GOT3 (cell line): Measurements from ENCODE around the gene COMMD9.

ENCODE experiments used
- DNase-seq: peaks from one replicate; lab custom pipeline; 2025; ENCODE audit warnings: mixed read lengths; lab: John Stamatoyannopoulos, UW

COMMD9 gene

GRCh38 chr11:36257351-36257750 is 31.9 kb downstream of the COMMD9 start:
- DNase-seq: no peak

DNA sequence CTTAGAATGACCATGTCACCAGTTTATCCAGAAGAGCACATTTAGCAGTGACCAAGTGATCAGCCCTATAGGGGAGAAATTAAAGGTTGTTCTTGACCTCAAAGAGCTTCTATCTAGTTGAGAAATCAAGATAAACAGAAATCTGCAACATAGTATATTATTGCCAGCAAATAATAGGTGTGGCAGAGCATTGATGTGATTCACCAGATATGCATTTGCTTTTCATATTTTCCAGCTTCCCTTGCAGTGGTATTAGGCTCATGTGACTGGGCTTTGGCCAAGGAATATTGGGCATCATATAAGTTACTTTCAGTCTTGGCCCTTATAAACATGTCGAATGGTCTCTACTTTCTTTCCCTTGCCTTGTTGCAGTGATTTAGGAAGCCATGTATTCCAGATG is 34.5 kb downstream of the COMMD9 start:
- no peak for DNase-seq

DNA sequence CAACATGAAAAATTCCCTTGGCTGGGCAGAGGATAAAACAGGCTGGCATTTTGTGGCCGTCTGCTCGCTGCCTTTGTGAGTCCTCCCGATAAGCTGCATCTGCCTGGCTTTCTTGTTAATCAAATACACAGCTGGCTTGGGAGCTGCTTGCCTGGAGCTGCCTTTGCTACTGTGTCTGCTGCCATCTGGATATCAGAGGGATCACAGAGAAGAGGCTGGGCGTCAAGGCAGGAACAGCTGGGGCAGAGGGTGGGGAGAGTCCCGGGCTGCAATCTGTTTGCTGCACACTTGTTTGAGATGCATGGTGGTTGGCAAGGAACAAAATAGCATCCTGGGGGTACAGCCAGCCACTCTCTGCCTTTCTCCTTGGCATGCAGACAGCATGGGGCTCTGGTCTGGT is 36.0 kb downstream of the COMMD9 start:
- no peak for DNase-seq

- DNase-seq: no peak
These were observed 37.4 kb downstream of the COMMD9 start for GRCh38 chr11:36251823-36252222.

- DNase-seq: no peak
These were observed 40.0 kb downstream of the COMMD9 start for GRCh38 chr11:36249246-36249645.

DNA sequence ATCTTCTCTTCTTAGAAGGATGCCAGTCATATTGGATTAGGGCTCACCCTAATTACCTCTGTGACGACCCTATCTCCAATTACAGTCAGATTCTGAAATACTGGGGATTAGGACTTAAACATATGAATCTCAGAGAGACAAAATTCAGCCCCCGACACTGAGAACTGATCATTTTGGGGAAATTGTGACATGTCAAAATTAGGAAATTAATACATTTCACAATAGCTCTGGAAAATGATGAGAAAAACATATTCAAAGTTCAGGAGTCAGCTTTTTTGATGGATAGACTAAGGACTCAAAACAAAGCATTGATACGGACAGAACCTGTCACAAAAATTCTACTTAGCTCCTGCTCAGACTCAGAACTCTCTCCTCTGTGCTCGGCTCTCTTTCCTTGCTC is 40.8 kb downstream of the COMMD9 start:
- no peak for DNase-seq

DNA sequence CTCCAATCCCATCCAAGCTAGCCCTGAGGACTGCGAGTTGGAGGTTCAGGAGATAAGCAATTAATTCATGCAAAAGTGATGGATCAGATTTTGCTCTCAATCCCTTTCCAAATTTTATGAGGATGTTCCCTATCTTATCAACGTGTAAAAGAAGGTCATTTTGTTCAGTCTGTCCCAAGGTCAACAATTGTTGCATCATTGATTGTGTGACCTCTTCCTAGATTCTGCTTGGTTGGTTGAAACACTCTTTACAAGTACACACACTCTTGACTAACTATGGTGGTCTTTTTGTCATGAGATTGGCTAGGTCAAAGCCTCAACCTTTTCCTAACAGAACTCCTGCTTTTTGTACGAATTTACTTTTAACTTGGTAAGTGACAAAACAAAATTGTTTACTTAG is 41.7 kb downstream of the COMMD9 start:
- DNase-seq: no peak

GRCh38 chr11:36243641-36244040 is 45.6 kb downstream of the COMMD9 start:
- no peak for DNase-seq

- no peak for DNase-seq
These were observed 47.7 kb downstream of the COMMD9 start for GRCh38 chr11:36241497-36241896.

GRCh38 chr11:36240801-36241200 is 48.4 kb downstream of the COMMD9 start:
- DNase-seq: no peak

DNA sequence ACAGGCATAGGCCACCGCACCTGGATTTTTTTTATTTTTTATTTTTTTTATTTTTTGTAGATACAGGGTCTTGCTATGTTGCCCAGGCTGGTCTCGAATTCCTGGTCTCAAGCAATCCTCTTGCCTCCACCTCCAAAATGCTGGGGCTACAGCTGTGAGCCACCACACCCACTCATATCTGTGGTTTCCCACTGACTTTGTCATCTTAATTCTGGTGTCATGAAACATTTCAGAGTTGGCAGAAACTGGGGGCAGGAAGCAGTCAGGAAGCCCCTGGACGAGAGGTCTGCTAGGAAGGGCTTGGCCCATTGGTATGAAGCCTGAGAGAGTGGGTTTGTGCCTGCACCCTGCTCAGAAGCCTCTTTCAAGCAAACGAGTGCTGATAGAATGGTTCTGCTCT is 49.1 kb downstream of the COMMD9 start:
- DNase-seq: no peak

GRCh38 chr11:36239636-36240035 is 49.6 kb downstream of the COMMD9 start:
- DNase-seq: no peak

GRCh38 chr11:36238881-36239280 is 50.3 kb downstream of the COMMD9 start:
- no peak for DNase-seq

DNA sequence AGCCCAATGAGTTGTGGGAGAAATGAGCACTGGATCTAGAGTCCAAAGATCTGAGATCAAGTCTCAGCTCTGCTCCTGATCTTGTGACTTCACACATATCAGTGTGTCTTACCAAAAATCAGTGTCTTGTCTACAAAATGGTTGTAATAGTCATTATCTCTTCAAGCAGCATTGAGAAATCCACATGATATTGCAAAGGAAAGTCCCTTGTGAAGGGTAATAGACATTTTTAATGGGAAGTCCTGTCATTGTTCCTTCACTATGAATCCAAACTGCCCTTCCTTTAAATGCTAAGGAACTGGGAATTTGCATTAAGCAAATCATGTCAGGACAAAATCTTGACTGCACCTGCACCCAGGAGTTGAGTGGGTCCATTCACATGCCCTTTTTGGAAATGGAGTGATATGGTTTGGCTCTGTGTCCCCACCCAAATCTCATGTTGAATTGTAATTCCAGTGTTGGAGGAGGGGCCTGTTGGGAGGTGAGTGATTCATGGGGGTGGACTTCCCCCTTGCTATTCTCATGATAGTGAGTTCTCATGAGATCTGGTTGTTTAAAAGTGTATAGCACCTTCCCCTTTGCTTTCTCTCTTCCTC is 51.1 kb downstream of the COMMD9 start:
- DNase-seq: no peak

- no peak for DNase-seq
These were observed 51.8 kb downstream of the COMMD9 start for GRCh38 chr11:36237391-36237790.

DNA sequence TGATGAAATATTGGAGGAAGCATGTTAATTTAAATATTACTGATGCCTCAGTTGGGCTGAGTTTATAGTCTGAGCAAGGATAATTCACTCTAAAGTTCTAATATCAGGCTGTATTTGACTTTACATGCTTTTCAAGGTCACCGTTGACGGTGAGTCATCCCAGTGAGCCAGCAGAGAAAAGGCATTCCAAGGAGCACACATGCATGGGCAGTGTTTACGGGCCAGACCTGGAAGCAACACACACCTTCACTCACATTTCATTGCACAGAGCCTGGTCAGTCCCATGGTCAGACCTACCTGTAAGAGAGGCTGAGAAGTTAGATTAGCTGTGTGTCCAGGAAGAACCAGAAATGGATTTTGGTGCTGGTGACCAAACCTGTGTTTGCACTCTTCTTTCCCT is 53.5 kb downstream of the COMMD9 start:
- no peak for DNase-seq

- DNase-seq: no peak
These were observed 54.4 kb downstream of the COMMD9 start for GRCh38 chr11:36234825-36235224.

DNA sequence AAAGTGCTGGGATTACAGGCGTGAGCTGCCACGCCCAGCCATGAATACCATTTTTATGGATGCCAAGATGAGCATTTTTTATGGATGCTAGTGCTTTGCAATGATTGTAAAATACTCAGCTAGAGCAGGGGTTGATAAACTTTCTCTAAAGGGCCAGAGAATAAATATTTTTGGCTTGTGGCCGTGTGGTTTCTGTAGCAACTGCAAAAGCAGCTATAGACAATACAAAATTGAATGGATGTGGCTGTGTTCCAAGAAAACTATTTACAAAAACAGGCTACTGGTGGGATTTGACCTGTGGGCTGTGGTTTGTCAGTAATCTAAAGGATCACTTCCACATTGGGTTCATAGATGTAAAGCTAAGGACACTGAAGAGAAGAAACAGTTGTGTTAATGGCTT is 56.0 kb downstream of the COMMD9 start:
- no peak for DNase-seq

GRCh38 chr11:36230779-36231699 is 58.2 kb downstream of the COMMD9 start:
- DNase-seq: no peak

DNA sequence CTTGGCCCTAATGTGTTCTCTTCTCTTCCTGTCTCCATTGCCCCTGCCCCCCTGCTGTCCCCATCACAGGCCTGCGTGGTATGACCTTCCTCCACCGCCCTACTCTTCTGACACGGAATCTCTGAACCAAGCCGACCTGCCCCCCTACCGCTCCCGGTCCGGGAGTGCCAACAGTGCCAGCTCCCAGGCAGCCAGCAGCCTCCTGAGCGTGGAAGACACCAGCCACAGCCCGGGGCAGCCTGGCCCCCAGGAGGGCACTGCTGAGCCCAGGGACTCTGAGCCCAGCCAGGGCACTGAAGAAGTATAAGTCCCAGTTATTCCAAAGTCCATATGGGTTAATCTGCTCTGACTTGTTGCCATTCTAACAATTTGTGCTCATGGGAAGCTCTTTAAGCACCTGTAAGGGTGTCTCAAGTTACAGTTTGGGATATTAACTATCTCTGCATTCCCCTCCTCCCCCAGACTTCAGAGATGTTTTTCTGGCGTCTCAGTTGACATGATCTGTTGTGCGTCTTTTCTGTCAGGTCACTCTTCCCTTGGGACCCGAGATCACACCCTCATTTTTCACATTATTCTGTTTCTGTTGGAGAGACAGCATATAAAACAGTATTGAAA is 60.0 kb downstream of the COMMD9 start:
- no peak for DNase-seq

GRCh38 chr11:36228689-36229088 is 60.5 kb downstream of the COMMD9 start:
- DNase-seq: no peak

DNA sequence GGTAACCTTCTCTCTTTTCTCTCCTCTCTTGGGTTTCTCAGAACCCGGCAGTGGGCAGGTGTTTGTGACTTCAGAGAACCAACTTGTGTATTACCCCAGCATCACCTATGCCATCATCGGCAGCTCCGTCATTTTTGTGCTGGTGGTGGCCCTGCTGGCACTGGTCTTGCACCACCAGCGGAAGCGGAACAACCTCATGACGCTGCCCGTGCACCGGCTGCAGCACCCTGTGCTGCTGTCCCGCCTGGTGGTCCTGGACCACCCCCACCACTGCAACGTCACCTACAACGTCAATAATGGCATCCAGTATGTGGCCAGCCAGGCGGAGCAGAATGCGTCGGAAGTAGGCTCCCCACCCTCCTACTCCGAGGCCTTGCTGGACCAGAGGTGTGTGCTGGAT is 62.2 kb downstream of the COMMD9 start:
- no peak for DNase-seq

- no peak for DNase-seq
These were observed 64.9 kb downstream of the COMMD9 start for GRCh38 chr11:36224209-36224882.
